Measurements from ENCODE around the gene EIF3B. TPM values are rescaled to one million over a fixed set of nuclear protein-coding genes. Genes with fewer than 3 reads are reported as not detected.
A peak's percentile ranks its signal among the peaks of the same experiment; 100 is the strongest.
"Not testable (repeated sequence)": the region's sequence is repeated elsewhere in the genome, so short reads cannot be mapped to it uniquely, and the experiment has no call there.

The EIF3B gene
- total and polyA plus RNA-seq, 8 donors, result 91.4 to 168 (median 153) TPM

- intact Hi-C loops (cut with DNase I), result no loop called here
- Histone ChIP-seq H3K36me3 (peaks cover 0 to 15% of the 10 kb centered on the region in 2 donors), H3K27me3 (no peaks in the 10 kb centered on the region), H3K4me3 (no peak overlapping the region), H3K4me1 (peaks cover 0 to 16% of the 10 kb centered on the region in 2 donors), H3K9me3 (no peaks in the 10 kb centered on the region), H3K27ac (peak overlapping the region in 1 of 2 donors; percentile 1)
- no peak for TF ChIP-seq CTCF (IDR thresholded peaks at IDR 0.05)
- ATAC-seq (peak; percentile 41), DNase-seq (peak in 1 of 4 donors; percentile 46)
Measured at GRCh38 chr7:2387897-2388636, 33.4 kb downstream of the EIF3B start.

GRCh38 chr7:2388637-2388954 is 34.0 kb downstream of the EIF3B start:
- intact Hi-C loops (cut with DNase I), result no loop called here

GRCh38 chr7:2390020-2390816 is 35.6 kb downstream of the EIF3B start:
- H3K27ac ChIP-seq; H3K36me3 ChIP-seq; DNase-seq; H3K4me3 ChIP-seq; intact Hi-C loops (cut with DNase I); H3K9me3 ChIP-seq; H3K27me3 ChIP-seq: not testable (repeated sequence)
- peaks cover 0 to 20% of the 10 kb centered on the region in 2 donors for H3K4me1 ChIP-seq
- ATAC-seq, result peak; percentile 64

More at GRCh38 chr7:2388637-2388954, 34.0 kb downstream of the EIF3B start:
- peaks cover 0 to 10% of the 10 kb centered on the region in 2 donors for H3K36me3 ChIP-seq
- H3K27me3 ChIP-seq, result no peaks in the 10 kb centered on the region
- H3K27ac ChIP-seq, result no peak overlapping the region
- no peaks in the 10 kb centered on the region for H3K9me3 ChIP-seq
- TF ChIP-seq CTCF (IDR thresholded peaks at IDR 0.05), result no peak
- ATAC-seq, result no peak
- no peak overlapping the region for H3K4me3 ChIP-seq
- DNase-seq, result no peak
- peaks cover 0 to 20% of the 10 kb centered on the region in 2 donors for H3K4me1 ChIP-seq

GRCh38 chr7:2393706-2394105 is 39.1 kb downstream of the EIF3B start:
- H3K4me3 ChIP-seq, result no peak overlapping the region
- no peak for DNase-seq
- intact Hi-C loops (cut with DNase I), result no loop called here
- ATAC-seq, result no peak
- H3K36me3 ChIP-seq, result no peaks in the 10 kb centered on the region
- H3K27me3 ChIP-seq, result no peaks in the 10 kb centered on the region
- peaks cover 0 to 19% of the 10 kb centered on the region in 2 donors for H3K4me1 ChIP-seq
- H3K27ac ChIP-seq, result peak overlapping the region in 1 of 2 donors; percentile 28
- TF ChIP-seq CTCF (IDR thresholded peaks at IDR 0.05), result no peak
- no peaks in the 10 kb centered on the region for H3K9me3 ChIP-seq

GRCh38 chr7:2394566-2395082 is 40.0 kb downstream of the EIF3B start:
- no peak for TF ChIP-seq CTCF (IDR thresholded peaks at IDR 0.05)
- DNase-seq (no peak), ATAC-seq (no peak)
- peaks cover 0 to 28% of the 10 kb centered on the region in 2 donors for H3K4me1 ChIP-seq
- no peak overlapping the region for H3K27ac ChIP-seq
- no peaks in the 10 kb centered on the region for H3K27me3 ChIP-seq
- no peaks in the 10 kb centered on the region for H3K36me3 ChIP-seq
- intact Hi-C loops (cut with DNase I), result no loop called here
- no peaks in the 10 kb centered on the region for H3K9me3 ChIP-seq
- no peak overlapping the region for H3K4me3 ChIP-seq

All from left lung (tissue), 10 donors.